Measurements from ENCODE around the gene WWOX.
"Not testable (repeated sequence)": the region's sequence is repeated elsewhere in the genome, so short reads cannot be mapped to it uniquely, and the experiment has no call there.

DNA sequence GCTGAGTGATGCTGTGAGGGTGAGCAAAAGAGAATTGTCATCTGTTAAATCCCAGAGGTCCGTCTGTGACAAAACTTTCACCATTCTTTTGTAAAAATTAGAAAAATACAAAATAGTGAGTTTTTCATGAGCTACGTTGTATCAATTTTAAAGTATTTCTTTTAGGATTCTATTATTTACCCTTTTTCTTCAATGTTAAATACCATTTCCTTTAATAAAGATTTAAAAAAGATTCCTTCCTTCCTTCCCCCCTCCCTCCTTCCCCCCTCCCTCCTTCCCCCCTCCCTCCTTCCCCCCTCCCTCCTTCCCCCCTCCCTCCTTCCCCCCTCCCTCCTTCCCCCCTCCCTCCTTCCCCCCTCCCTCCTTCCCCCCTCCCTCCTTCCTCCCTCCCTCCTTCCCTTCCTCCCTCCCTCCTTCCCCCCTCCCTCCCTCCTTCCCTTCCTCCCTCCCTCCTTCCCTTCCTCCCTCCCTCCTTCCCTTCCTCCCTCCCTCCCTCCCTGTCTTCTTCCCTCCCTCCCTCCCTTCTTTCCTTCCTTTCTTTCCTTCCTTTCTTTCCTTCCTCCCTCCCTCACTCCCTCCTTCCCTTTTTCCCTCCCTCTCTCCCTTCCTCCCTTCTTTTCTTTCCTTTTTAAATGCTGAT lies 505.1 kb downstream of the WWOX start:
- TF ChIP-seq, protein P1, sequence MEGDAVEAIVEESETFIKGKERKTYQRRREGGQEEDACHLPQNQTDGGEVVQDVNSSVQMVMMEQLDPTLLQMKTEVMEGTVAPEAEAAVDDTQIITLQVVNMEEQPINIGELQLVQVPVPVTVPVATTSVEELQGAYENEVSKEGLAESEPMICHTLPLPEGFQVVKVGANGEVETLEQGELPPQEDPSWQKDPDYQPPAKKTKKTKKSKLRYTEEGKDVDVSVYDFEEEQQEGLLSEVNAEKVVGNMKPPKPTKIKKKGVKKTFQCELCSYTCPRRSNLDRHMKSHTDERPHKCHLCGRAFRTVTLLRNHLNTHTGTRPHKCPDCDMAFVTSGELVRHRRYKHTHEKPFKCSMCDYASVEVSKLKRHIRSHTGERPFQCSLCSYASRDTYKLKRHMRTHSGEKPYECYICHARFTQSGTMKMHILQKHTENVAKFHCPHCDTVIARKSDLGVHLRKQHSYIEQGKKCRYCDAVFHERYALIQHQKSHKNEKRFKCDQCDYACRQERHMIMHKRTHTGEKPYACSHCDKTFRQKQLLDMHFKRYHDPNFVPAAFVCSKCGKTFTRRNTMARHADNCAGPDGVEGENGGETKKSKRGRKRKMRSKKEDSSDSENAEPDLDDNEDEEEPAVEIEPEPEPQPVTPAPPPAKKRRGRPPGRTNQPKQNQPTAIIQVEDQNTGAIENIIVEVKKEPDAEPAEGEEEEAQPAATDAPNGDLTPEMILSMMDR (conservative IDR thresholded peaks at IDR 0.05; ENCODE audit: low read depth, low read length), result not testable (repeated sequence)
- not testable (repeated sequence) for TF ChIP-seq EZH2 (IDR thresholded peaks at IDR 0.05; ENCODE audit: low read length, unreplicated experiment); EZH2phosphoT487 (IDR thresholded peaks at IDR 0.05; ENCODE audit: borderline replicate concordance, low read length)
